Hepatocyte (in vitro differentiated cells): ENCODE results near the gene PDCL3. TPM values are rescaled to one million over a fixed set of nuclear protein-coding genes. Genes with fewer than 3 reads are reported as not detected.

Experiments used
- DNase-seq: peaks from one replicate; pipeline ENCODE4 v3.0.0-alpha.2; 2016; ENCODE audit warnings: low spot score
- H2AFZ ChIP-seq: fragments of 200-600 bp; sonication (generic); 2 replicates; pipeline ENCODE4 v1.6.0; 2016; ENCODE audit warnings: antibody characterized with exemption, mild to moderate bottlenecking
- H3K27ac ChIP-seq: fragments of 200-600 bp; sonication (generic); 2 replicates; pipeline ENCODE4 v1.5.1; 2016; ENCODE audit warnings: mild to moderate bottlenecking
- H3K27me3 ChIP-seq: fragments of 200-600 bp; sonication (generic); 2 replicates; pipeline ENCODE4 v1.6.1; 2016
- H3K36me3 ChIP-seq: fragments of 200-600 bp; sonication (generic); replicated peaks from 2 replicates; pipeline ENCODE4 v1.5.1; 2016; ENCODE audit warnings: low read depth; ENCODE audit not compliant: insufficient read depth
- H3K4me1 ChIP-seq: fragments of 200-600 bp; sonication (generic); 2 replicates; pipeline ENCODE4 v1.5.1; 2016; ENCODE audit warnings: mild to moderate bottlenecking, moderate library complexity; ENCODE audit not compliant: insufficient read depth
- H3K4me2 ChIP-seq: fragments of 200-600 bp; sonication (generic); 2 replicates; pipeline ENCODE4 v1.6.0; 2016
- H3K4me3 ChIP-seq: fragments of 200-600 bp; sonication (generic); 2 replicates; pipeline ENCODE4 v1.5.1; 2016; ENCODE audit warnings: mild to moderate bottlenecking
- H3K79me2 ChIP-seq: fragments of 200-600 bp; sonication (generic); 2 replicates; pipeline ENCODE4 v1.6.0; 2017; ENCODE audit warnings: mild to moderate bottlenecking
- H3K9me2 ChIP-seq: fragments of 200-600 bp; sonication (generic); replicated peaks from 2 replicates; pipeline ENCODE4 v1.6.0; 2017; ENCODE audit warnings: mild to moderate bottlenecking; ENCODE audit not compliant: insufficient read depth
- H3K9me3 ChIP-seq: fragments of 200-600 bp; sonication (generic); 2 replicates; pipeline ENCODE4 v1.5.1; 2016; ENCODE audit warnings: low read depth, mild to moderate bottlenecking
- H4K20me1 ChIP-seq: fragments of 200-600 bp; sonication (generic); 2 replicates; pipeline ENCODE4 v1.6.0; 2016; ENCODE audit warnings: mild to moderate bottlenecking; ENCODE audit not compliant: insufficient read depth, poor library complexity, severe bottlenecking
- EZH2 ChIP-seq: fragments of 200-600 bp; sonication (generic); IDR thresholded peaks from 2 replicates; pipeline ENCODE4 v1.6.1; 2016; ENCODE audit warnings: antibody characterized with exemption, mild to moderate bottlenecking, borderline replicate concordance
- EZH2phosphoT487 ChIP-seq: fragments of 200-600 bp; sonication (generic); IDR thresholded peaks from one replicate; pipeline ENCODE4 v1.6.1; 2018; ENCODE audit warnings: antibody characterized with exemption, mild to moderate bottlenecking, low read depth, moderate library complexity; ENCODE audit not compliant: unreplicated experiment, severe bottlenecking
- WGBS: methylation state at CpG from one replicate; pipeline ENCODE4 v1.1.6; 2016; ENCODE audit warnings: low lambda C conversion rate; ENCODE audit errors: missing lambda C conversion rate; 5-methylcytosine and 5-hydroxymethylcytosine counted together
- polyA plus RNA-seq: library from polyadenylated mRNA; unstranded; fragments of >200 nt; fragmentation: Nextera tagmentation; extraction: Ambion mirVana; gene quantifications from 2 replicates; pipeline ENCODE4 v1.2.1, GENCODE V29; 2016
- total RNA-seq: library from RNA; depleted of rRNA; stranded (reverse); fragments of >200 nt; gene quantifications from 2 replicates; pipeline ENCODE4 v1.2.3, GENCODE V29; 2014
- TF ChIP-seq, protein P1 (sequence below): fragments of 200-600 bp; sonication (generic); IDR thresholded peaks from 2 replicates; pipeline ENCODE4 v1.5.1; 2016; ENCODE audit warnings: antibody characterized with exemption, mild to moderate bottlenecking; ENCODE audit not compliant: poor library complexity

Gene PDCL3
- total and polyA plus RNA-seq, 2 experiments from 2014 or later: 16.5 to 32.8 TPM

DNA sequence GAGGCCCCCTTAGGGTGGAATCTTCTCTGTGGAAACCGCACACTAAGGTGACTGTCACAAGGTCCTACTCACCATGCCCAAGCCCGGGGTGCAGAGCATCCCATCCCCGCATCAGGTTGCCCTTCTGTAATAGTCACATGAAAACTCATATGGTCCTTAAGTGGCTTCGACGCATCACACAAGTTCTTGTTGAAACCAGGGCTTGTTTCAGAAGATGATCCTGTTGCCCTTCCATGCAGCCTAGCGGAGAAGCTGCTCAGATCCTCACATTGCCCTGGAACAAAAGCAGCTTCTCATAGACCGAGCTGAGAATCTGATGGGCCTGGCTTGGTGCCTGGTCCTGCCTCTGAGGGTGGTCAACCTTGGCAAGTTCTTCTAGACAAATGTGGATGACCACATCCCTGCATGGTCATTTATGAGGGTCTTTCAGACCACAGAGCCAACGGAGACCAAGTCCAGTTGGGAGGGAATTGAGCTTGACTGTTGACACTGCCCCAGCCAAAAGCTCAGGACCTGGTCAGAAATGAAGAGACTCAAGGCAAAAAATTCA is 54.1 kb downstream of the PDCL3 start:
- TF ChIP-seq EZH2: no peak
- 91% methylated on average over 8 of the region's 8 CpGs for WGBS
- no peak overlapping the region for H3K4me3 ChIP-seq
- H3K27me3 ChIP-seq: no peaks in the 10 kb centered on the region
- H3K4me2 ChIP-seq: no peak overlapping the region
- no peaks in the 10 kb centered on the region for H3K9me2 ChIP-seq
- no peaks in the 10 kb centered on the region for H3K36me3 ChIP-seq
- no peak overlapping the region for H3K27ac ChIP-seq
- no peaks in the 10 kb centered on the region for H3K79me2 ChIP-seq
- H3K4me1 ChIP-seq: no peaks in the 10 kb centered on the region
- H3K9me3 ChIP-seq: no peaks in the 10 kb centered on the region
- H2AFZ ChIP-seq: no peak overlapping the region
- DNase-seq: no peak
- no peaks in the 10 kb centered on the region for H4K20me1 ChIP-seq

DNA sequence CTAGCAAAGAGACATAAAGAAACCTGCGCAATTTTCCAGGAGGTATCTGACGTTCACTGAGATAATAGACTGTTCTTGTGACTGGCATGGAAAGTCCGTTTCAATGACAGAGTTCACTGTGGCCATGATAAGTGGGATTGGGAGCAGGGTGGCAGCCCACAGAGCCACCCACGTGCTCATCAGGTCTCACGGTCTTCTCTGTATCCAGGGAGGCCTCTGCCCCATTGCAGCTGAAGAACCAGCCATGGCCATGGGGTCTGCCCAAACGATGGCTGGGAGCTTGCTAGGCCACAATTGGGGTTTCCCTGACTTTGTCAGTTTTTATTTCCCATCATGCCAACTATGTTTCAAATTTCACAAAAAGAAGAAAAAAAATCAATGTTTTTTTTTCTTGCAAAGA is 57.2 kb downstream of the PDCL3 start:
- no peaks in the 10 kb centered on the region for H3K36me3 ChIP-seq
- H2AFZ ChIP-seq: no peak overlapping the region
- H3K27me3 ChIP-seq: no peaks in the 10 kb centered on the region
- no peak overlapping the region for H3K4me2 ChIP-seq
- H3K27ac ChIP-seq: no peak overlapping the region
- H3K4me1 ChIP-seq: no peaks in the 10 kb centered on the region
- no peaks in the 10 kb centered on the region for H3K9me2 ChIP-seq
- H3K4me3 ChIP-seq: no peak overlapping the region
- no peaks in the 10 kb centered on the region for H3K9me3 ChIP-seq
- no peak for DNase-seq
- WGBS: 80% methylated on average over 6 of the region's 6 CpGs
- H4K20me1 ChIP-seq: no peaks in the 10 kb centered on the region
- TF ChIP-seq, protein P1, sequence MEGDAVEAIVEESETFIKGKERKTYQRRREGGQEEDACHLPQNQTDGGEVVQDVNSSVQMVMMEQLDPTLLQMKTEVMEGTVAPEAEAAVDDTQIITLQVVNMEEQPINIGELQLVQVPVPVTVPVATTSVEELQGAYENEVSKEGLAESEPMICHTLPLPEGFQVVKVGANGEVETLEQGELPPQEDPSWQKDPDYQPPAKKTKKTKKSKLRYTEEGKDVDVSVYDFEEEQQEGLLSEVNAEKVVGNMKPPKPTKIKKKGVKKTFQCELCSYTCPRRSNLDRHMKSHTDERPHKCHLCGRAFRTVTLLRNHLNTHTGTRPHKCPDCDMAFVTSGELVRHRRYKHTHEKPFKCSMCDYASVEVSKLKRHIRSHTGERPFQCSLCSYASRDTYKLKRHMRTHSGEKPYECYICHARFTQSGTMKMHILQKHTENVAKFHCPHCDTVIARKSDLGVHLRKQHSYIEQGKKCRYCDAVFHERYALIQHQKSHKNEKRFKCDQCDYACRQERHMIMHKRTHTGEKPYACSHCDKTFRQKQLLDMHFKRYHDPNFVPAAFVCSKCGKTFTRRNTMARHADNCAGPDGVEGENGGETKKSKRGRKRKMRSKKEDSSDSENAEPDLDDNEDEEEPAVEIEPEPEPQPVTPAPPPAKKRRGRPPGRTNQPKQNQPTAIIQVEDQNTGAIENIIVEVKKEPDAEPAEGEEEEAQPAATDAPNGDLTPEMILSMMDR: no peak
- H3K79me2 ChIP-seq: no peaks in the 10 kb centered on the region

DNA sequence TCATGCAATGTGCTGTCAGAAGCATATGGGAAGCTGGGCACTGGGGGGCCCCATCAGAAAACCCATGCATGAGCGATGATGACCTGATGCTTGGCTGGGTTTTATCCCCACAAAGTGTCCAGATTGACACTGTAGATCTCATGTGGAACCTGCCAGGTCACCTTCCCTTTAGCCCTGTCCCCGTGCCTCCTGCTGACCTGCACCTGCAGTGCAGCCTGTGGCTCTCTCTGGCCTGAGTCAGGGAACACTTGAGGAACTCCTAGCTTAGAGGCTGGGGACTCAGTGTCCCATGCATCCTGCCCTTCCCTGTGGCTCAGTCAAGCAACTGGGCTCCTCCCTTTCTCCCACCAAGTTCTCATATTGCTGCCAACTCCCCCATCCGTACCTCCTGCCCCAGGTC is 57.7 kb downstream of the PDCL3 start:
- no peaks in the 10 kb centered on the region for H3K9me2 ChIP-seq
- no peak overlapping the region for H2AFZ ChIP-seq
- TF ChIP-seq EZH2 (no peak), EZH2phosphoT487 (no peak)
- TF ChIP-seq, protein P1: no peak
- H3K9me3 ChIP-seq: no peaks in the 10 kb centered on the region
- H4K20me1 ChIP-seq: no peaks in the 10 kb centered on the region
- no peak overlapping the region for H3K4me2 ChIP-seq
- no peaks in the 10 kb centered on the region for H3K4me1 ChIP-seq
- no peaks in the 10 kb centered on the region for H3K27me3 ChIP-seq
- no peaks in the 10 kb centered on the region for H3K79me2 ChIP-seq
- no peak for DNase-seq
- H3K36me3 ChIP-seq: no peaks in the 10 kb centered on the region
- 95% methylated on average over 3 of the region's 3 CpGs for WGBS
- H3K27ac ChIP-seq: no peak overlapping the region
- no peak overlapping the region for H3K4me3 ChIP-seq

DNA sequence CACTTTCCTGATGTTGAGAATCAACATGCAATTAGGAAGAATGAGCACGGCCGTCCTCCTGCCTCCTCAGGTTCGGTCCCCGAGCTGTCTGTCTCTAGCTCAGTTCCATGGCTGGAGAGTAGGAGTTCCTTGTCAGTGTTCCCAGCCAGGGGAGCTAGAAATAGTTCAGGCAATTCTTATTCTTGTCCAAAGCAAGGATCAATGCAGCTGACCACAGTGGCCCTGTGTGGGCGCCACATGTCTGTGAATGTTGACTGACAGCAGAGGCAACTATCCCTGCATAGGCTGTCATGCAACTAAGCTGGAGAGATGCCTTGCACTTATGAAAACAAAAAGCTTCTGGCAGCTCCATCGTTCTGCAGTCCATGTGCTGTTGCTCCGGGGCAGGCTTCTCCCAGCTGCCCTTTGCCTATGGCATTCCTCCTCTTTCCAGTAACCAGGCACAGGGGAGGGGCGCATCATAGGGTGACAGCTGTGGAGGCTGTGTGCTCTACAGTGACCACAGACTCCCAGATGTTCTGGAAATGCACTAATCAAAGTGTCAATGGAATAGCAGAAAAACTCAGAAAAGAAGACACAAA is 58.7 kb downstream of the PDCL3 start:
- TF ChIP-seq, protein P1: no peak
- TF ChIP-seq EZH2phosphoT487 (no peak), EZH2 (no peak)
- H3K4me2 ChIP-seq: no peak overlapping the region
- H3K36me3 ChIP-seq: no peaks in the 10 kb centered on the region
- peaks cover 2% of the 10 kb centered on the region for H3K27me3 ChIP-seq
- no peak for DNase-seq
- no peaks in the 10 kb centered on the region for H3K9me3 ChIP-seq
- H3K9me2 ChIP-seq: no peaks in the 10 kb centered on the region
- H3K27ac ChIP-seq: no peak overlapping the region
- H3K79me2 ChIP-seq: no peaks in the 10 kb centered on the region
- 87% methylated on average over 8 of the region's 8 CpGs for WGBS
- H3K4me1 ChIP-seq: no peaks in the 10 kb centered on the region
- no peaks in the 10 kb centered on the region for H4K20me1 ChIP-seq
- H3K4me3 ChIP-seq: no peak overlapping the region
- H2AFZ ChIP-seq: no peak overlapping the region
